Activated CD4-positive, CD25-positive, alpha-beta regulatory T cell treated with anti-CD3 and anti-CD28 coated beads, Interleukin-2, amount 50 U/mL, for 16 hours (primary cell): ENCODE results near the gene FGL2.
A peak's percentile ranks its signal among the peaks of the same experiment; 100 is the strongest.
"Not testable (repeated sequence)": the region's sequence is repeated elsewhere in the genome, so short reads cannot be mapped to it uniquely, and the experiment has no call there.

ENCODE experiments used
- DNase-seq: peaks from one replicate; pipeline ENCODE4 v3.0.0-alpha.2; 2020; ENCODE audit warnings: low read depth, low spot score

FGL2 gene

GRCh38 chr7:77199013-77199966, at the start of gene FGL2:
TSS of gene FGL2 (minus strand) at chr7:77199819. CDS start at chr7:77199793, 26 bp downstream.
- no peak for DNase-seq

- DNase-seq, result no peak
Observed at GRCh38 chr7:77248154-77248553, 48.5 kb upstream of the FGL2 start.

- peak; percentile 81 for DNase-seq
Observed at GRCh38 chr7:77247206-77247850, 47.7 kb upstream of the FGL2 start.

- no peak for DNase-seq
Observed at GRCh38 chr7:77246026-77246640, 46.5 kb upstream of the FGL2 start.

GRCh38 chr7:77245015-77245755, 45.6 kb upstream of the FGL2 start:
- DNase-seq, result no peak

DNA sequence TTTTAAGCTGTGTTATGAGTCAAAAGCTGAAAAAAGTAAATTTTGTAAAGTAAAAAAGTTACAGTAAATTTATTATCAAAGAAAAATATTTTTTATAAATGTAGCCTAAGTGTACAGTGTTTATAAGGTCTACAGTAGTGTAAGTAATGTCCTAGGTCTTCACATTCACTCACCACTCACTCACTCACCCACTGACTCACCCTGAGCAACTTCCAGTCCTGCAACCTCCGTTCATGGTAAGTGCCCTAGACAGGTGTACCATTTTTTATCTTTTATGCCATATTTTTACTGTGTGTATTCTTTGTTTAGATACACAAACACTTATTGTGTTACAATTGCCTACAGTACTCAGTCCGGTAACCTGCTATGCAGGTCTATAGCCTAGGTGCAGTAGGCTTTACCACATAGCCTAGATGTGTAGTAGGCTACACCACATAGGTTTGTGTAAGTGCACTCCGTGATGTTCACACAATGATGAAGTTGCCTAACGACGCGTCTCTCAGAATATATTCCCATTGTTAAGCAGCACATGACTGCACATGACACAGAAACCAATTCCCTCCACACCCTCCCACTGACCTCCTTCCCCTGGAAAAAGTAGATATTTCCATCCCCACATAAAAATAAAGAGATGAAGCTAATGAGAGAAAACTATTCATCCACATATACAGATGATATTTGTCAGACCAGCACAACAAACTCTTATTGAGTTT, 44.8 kb upstream of the FGL2 start:
- no peak for DNase-seq

DNA sequence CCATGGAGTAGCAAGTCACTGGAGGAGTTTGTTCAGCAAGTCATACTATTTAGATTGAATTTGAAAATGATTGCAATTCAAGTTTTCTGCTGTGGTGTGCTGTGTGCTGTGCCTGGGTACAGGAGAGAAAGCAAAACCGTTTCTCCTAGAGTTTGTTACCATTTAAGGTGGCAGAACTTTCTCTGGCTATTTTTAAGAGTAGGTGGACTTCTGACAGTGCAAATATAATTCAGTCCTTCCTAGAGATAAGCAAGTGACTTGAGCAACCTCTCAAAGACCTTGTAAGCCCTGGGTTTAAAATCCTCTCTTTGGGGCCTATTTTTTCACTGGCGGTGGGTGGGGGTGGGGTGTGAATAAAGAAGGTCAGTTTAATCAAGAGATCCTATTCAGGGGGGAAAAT, 42.9 kb upstream of the FGL2 start:
- no peak for DNase-seq

- DNase-seq, result no peak
Observed at GRCh38 chr7:77242068-77242467, 42.4 kb upstream of the FGL2 start.

DNA sequence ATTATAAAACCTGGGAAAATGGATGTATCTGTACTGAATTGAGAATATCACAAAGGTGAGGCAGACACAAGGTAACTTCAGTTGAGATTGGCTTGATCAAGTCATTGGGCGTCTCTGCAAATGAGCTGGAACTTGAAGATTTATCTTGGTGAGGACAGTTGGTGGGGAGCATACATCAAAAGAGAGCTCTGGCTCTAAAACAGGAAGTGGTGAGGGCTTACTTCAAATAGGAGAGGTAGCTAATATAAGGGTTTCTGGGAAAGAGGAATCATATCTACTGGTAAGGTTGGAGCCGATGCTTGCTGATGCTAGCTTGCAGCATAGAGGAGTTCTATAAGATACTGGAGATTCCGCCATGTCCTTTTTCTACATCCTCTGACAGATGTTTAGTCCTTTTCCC, 39.9 kb upstream of the FGL2 start:
- no peak for DNase-seq

- DNase-seq, result no peak
Observed at GRCh38 chr7:77238703-77239136, 39.1 kb upstream of the FGL2 start.

- DNase-seq, result no peak
Observed at GRCh38 chr7:77235276-77235675, 35.7 kb upstream of the FGL2 start.

GRCh38 chr7:77232467-77232866, 32.8 kb upstream of the FGL2 start:
- no peak for DNase-seq

DNA sequence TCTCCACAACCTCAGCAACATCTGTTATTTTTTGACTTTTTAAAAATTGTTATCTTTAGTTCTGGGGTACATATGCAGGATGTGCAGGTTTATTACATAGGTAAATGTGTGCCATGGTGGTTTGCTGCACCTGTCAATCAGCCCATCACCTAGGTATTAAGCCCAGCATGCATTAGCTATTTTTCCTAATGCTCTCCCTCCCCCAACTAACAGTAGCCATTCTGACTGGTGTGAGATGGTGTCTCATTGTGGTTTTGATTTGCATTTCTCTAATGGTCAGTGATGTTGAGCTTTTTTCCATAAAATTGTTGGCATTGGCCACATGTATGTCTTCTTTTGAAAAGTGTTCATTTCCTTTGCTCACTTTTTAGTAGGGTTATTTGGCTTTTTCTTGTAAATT, 29.2 kb upstream of the FGL2 start:
- DNase-seq, result not testable (repeated sequence)

- no peak for DNase-seq
Observed at GRCh38 chr7:77226357-77226839, 26.8 kb upstream of the FGL2 start.

GRCh38 chr7:77223261-77223660, 23.6 kb upstream of the FGL2 start:
- no peak for DNase-seq

DNA sequence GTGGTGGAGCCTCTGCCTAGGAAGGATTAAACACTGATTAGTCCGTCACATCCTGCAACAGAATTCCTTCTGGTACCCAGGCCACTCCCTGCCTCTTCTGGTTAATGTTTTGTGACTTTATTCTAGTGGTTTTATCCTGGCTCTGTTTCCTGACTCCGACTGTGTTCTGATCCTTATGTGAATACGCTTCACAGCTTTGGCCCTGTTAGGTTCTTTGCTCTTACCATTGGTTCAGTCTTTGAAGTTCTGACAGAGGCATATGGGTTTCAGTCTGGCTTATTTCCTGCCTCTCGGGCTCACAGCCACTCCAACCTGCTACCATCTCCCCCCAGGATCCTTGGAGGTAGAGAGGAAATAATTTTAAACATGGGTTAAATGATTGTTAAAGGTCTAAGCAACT, 23.2 kb upstream of the FGL2 start:
- no peak for DNase-seq

GRCh38 chr7:77222065-77222464, 22.4 kb upstream of the FGL2 start:
- DNase-seq, result no peak

DNA sequence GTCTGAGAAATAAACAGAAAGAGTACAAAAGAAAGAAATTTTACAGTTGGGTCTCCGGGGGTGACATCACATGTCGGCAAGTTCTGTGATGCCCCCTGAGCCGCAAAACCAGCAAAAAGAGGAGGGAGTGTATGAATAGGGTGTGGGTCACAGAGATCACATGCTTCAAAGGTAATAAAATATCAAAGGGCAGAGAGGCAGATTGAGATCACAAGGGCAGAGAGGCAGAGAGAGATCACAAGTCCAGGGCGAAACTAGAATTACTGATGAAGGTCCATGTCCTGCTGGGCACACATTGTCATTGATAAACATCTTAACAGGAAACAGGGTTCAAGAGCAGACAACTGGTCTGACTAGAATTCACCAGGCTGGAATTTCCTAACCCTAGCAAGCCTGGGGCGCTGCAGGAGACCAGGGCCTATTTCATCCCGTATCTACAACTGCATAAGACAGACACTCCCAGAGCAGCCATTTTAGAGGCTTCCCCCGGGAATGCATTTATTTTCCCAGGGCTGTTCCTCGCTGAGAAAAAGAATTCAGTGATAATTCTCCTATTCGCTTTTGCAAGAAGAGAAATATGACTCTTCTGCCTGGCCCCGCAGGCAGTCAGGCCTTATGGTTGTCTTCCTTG, 20.2 kb upstream of the FGL2 start:
- not testable (repeated sequence) for DNase-seq

GRCh38 chr7:77217474-77218185, 18.0 kb upstream of the FGL2 start:
- DNase-seq, result no peak
